Measurements from ENCODE around the gene HLA-DQB1. TPM values are rescaled to one million over a fixed set of nuclear protein-coding genes. Genes with fewer than 3 reads are reported as not detected.

The HLA-DQB1 gene
- total and polyA plus RNA-seq, 3 experiments from 2014 or later, result 4.3 to 22.7 (median 16.0) TPM

Other genes with a start within 250 kb of the HLA-DQB1 start
- 10 to 100 TPM; 36.6 to 39.1 TPM for gene HLA-DRA, start 226.8 kb downstream of the HLA-DQB1 start, total RNA-seq
- 41.3 TPM for gene HLA-DRA, start 226.8 kb downstream of the HLA-DQB1 start, polyA plus RNA-seq
- 1 to 10 TPM in 1 of 2 experiments, under 1 TPM in 1; 0.82 to 1.1 TPM for gene HLA-DRB5, start 136.4 kb downstream of the HLA-DQB1 start, total RNA-seq
- 3.2 TPM for gene HLA-DRB5, start 136.4 kb downstream of the HLA-DQB1 start, polyA plus RNA-seq
- gene HLA-DRB1, start 76.8 kb downstream of the HLA-DQB1 start, total RNA-seq, result 10 to 100 TPM; 24.7 to 26.1 TPM
- gene HLA-DRB1, start 76.8 kb downstream of the HLA-DQB1 start, polyA plus RNA-seq, result 56.0 TPM
- 10 to 100 TPM; 20.3 to 22.2 TPM for gene HLA-DQA1, start 29.3 kb downstream of the HLA-DQB1 start, total RNA-seq
- gene HLA-DQA1, start 29.3 kb downstream of the HLA-DQB1 start, polyA plus RNA-seq, result 3.2 TPM
- gene HLA-DQA2, start 74.7 kb upstream of the HLA-DQB1 start, total RNA-seq, result 1 to 10 TPM; 1.2 TPM
- 1.9 TPM for gene HLA-DQA2, start 74.7 kb upstream of the HLA-DQB1 start, polyA plus RNA-seq
- under 1 TPM; 0.83 to 0.97 TPM for gene HLA-DQB2, start 96.9 kb upstream of the HLA-DQB1 start, total RNA-seq
- 5.0 TPM for gene HLA-DQB2, start 96.9 kb upstream of the HLA-DQB1 start, polyA plus RNA-seq
- gene HLA-DOB, start 150.3 kb upstream of the HLA-DQB1 start, total RNA-seq, result under 1 TPM; 0.77 to 0.97 TPM
- 0.62 TPM for gene HLA-DOB, start 150.3 kb upstream of the HLA-DQB1 start, polyA plus RNA-seq
- 100 to 1,000 TPM; 221 to 228 TPM for gene TAP2, start 172.1 kb upstream of the HLA-DQB1 start, total RNA-seq
- 35.8 TPM for gene TAP2, start 172.1 kb upstream of the HLA-DQB1 start, polyA plus RNA-seq
- gene PSMB8, start 177.4 kb upstream of the HLA-DQB1 start, total RNA-seq, result 100 to 1,000 TPM; 311 to 326 TPM
- gene PSMB8, start 177.4 kb upstream of the HLA-DQB1 start, polyA plus RNA-seq, result 422 TPM
- gene TAP1, start 187.0 kb upstream of the HLA-DQB1 start, total RNA-seq, result 100 to 1,000 TPM; 394 to 407 TPM
- gene TAP1, start 187.0 kb upstream of the HLA-DQB1 start, polyA plus RNA-seq, result 396 TPM
- 100 to 1,000 TPM; 245 to 255 TPM for gene PSMB9, start 187.5 kb upstream of the HLA-DQB1 start, total RNA-seq
- 597 TPM for gene PSMB9, start 187.5 kb upstream of the HLA-DQB1 start, polyA plus RNA-seq